AG09319 (cell line): ENCODE data around the gene ZBTB20.

Experiments used
- DNase-seq: peaks from one replicate; pipeline ENCODE4 v3.0.0-alpha.2; 2010; ENCODE audit warnings: low read depth; ENCODE audit errors: extremely low read depth
- CTCF ChIP-seq: IDR thresholded peaks from 2 replicates; pipeline ENCODE4 v1.5.1; 2011; ENCODE audit warnings: low read depth, mild to moderate bottlenecking, inconsistent platforms, low read length, moderate library complexity

Gene ZBTB20

GRCh38 chr3:114393367-114394072, 753.6 kb downstream of the ZBTB20 start:
- no peak for TF ChIP-seq CTCF
- DNase-seq, result no peak

DNA sequence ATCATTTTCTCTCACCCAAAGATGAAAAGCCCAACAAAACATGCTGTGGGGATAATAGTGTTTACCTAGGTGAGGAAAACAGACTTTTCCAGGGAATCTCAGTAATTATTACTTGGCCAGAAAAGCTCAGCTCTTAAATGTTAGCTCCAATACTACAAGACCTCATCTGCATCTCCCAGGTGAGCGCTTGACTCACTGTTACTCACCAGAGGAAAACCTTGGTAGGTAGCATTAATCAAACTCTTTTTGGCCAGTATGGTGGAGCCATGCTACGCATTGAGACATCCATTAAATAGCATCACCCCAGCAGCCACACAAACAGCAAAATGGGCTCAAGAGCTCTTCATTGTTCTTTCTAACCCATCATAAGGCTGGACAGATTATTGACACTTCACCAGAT, 754.3 kb downstream of the ZBTB20 start:
- DNase-seq, result no peak
- no peak for TF ChIP-seq CTCF

DNA sequence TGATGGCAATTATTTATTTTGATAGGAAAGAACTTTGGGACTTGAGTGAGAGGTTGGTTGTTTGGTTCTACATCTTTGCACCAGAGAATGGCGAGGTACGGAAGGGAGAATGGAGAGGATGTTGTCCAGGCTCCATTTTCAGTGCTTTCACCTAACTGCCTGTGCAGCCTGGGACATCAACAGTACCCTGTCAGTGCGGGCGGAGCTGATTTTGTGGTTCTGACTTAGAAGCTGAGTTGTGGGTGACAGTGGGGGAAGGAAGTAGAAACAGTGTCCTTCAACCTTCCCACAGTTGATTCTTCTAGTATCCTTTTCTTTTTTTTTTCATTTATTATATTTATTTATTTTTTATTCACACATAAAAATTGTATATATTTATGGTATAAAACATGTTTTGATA, 757.9 kb downstream of the ZBTB20 start:
- no peak for TF ChIP-seq CTCF
- DNase-seq, result no peak

- DNase-seq, result no peak
- TF ChIP-seq CTCF, result no peak
Observed at GRCh38 chr3:114384558-114384903, 762.6 kb downstream of the ZBTB20 start.

DNA sequence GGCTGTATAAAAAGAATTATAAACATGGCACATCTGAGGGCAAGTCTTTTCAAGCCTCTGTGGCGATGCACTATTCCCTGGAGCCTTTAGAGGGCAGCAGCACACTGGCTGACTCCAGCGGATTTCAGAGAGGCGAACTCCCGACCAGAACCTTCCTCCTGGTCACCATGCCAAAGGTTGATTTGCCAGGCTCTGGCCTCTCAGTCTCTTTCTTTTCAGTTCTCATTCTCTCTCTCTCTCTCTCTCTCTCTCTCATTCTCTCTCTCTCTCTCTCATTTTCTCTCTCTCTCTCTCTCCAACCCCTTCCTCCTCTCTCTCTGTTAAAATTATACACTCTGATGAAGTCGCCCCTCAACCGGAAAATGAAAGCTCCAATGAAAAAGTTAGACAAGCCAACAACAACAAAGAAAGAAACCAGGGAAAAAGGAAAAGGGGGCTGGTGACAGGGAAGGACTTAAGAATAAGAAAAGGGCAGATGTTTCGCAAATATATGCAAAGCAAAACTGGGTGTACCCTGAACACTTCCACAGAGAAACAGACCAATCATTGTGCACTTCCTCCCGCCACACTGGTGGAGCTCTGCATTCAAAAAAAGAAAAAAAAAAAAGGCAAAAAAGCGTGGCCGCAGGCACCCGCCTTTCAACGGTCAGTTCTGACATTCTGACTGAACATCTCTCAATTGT, 763.1 kb downstream of the ZBTB20 start:
- peak; percentile 99 for TF ChIP-seq CTCF
- DNase-seq, result peak; percentile 78

DNA sequence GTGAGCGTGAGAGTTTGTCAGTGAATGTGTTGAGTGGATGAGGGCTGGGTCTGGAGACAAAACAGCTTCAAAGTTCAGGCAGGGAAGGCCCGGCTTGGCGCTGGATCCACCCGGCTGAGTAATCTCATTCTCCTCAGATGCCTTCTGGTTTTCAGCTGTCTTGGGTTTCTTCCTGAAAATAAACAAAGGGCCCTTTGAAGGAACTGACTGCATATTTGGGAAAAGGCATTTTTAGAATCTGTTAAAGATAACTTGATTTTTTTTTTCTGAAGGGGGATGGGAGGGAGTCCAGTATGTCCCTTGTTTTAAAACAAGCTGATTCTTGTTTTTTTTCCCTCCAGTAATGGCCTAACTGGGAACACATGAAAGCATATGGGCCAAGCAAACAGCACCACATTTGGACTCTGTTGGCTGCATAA, 766.8 kb downstream of the ZBTB20 start:
- peak; percentile 78 for DNase-seq
- no peak for TF ChIP-seq CTCF

DNA sequence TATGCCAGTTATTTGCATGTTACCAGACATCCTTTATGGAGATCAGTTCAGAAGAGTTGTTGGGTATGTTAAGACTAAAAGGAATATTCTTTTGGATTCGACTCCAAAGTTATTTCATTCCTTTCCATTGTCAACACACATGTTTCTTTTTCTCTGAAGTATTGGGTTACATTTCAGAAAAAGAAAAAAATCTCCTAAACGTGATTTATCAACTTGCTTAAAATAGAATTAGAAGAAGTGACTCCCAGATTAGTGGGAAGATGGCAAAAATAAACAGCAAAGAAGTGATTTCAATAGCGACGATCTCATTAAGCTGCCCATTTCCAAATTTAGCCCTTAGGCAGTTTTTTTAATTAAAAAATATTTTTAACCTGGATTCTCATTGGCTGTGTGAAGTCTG, 767.8 kb downstream of the ZBTB20 start:
- no peak for TF ChIP-seq CTCF
- no peak for DNase-seq
